HG03066 (cell line): ENCODE results near the gene TLK2.

Source experiments
- ATAC-seq: cut with Tn5 transposase; IDR thresholded peaks from one replicate; pipeline ENCODE4 v1.9.1; 2021; ENCODE audit warnings: low read depth; ENCODE audit not compliant: unreplicated experiment

TLK2 gene

DNA sequence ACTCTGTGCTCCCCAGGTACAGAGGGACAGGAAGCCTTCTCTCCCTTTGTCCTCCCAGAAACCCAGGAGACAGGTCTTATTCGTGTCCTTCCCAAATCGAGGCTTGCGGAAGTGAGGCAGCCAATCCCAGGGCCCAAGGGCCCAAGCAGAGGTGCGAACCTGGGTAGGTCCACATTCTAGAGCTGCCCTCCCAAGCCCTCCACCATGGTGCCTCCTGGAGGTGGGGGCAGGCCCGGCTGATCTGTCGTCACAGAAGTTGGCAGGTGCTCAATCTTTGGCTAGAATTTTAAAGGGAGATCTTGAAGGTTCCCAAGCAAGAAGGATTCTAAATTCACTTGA, 170.3 kb downstream of the TLK2 start:
- no peak for ATAC-seq

GRCh38 chr17:62649570-62649969, 170.9 kb downstream of the TLK2 start:
- no peak for ATAC-seq

- ATAC-seq: no peak
Measured at GRCh38 chr17:62650587-62650986, 172.0 kb downstream of the TLK2 start.

- ATAC-seq: no peak
Measured at GRCh38 chr17:62652251-62653001, 173.8 kb downstream of the TLK2 start.

- peak; percentile 73 for ATAC-seq
Measured at GRCh38 chr17:62653002-62653825, 174.6 kb downstream of the TLK2 start.

DNA sequence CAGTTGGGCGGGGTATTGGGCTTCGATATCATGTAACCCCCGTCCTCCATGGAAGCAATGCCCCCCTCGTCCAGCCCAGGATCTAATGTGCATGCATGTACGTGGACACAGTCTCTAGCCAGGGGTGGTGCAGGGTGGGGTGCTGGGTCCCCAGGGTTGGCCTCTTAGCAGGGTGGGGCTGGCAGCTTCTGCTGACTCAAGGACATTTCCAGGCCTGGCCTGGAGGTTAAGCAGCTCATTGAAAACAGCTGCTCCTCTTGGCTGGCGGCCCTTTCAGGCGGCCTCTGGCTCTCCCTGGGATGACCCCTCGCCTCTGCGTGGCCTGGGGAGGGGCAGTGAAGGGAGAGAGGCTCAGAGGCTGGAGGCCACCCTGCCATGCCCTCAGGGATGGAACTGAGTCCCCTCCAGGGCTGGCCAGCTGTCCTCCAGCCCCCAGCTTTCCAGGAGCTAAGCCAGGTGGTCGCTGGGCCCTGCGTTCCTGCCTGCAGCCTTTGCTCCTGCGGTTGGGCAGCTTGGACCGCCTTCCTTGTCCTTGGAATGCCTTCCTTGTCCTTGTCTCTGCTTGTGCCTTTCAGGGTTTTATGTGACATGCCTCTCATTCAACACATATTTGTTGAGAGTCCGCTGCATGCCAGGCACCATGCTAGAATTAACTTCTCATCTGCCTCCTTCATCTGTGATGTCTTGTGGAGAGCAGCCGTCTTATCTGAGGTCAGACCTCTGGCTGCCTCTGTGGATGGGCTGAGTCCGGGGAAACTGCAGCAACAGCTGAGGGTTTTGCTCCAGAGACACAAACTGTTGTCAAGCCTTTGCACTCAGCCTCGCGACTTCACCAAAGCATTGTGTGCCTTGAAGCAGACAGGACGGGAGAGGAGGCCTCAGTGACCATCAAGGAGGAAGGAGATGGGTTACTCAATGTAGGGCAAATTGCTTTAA, 175.5 kb downstream of the TLK2 start:
- no peak for ATAC-seq

GRCh38 chr17:62655656-62656055, 177.0 kb downstream of the TLK2 start:
- ATAC-seq: no peak

DNA sequence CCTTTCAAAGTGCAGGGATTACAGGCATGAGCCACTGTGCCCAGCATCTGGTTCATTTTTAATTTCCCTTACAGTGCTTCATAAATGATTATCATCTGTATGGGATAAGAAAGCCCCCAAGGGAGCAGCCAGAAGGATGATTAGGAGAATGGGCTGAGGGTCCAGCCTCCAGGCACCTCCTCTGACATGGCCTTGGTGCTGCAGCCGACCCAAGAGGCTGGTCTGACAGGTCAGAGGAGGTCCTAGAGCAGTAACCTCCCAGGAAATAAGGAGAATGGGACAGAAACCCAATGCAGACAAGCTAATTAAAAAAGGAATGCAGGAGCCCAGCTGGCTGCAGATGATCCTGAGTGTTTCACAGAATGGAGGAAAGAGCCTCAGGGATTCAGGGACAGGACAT, 177.8 kb downstream of the TLK2 start:
- no peak for ATAC-seq

GRCh38 chr17:62657145-62657665, 178.6 kb downstream of the TLK2 start:
- no peak for ATAC-seq

DNA sequence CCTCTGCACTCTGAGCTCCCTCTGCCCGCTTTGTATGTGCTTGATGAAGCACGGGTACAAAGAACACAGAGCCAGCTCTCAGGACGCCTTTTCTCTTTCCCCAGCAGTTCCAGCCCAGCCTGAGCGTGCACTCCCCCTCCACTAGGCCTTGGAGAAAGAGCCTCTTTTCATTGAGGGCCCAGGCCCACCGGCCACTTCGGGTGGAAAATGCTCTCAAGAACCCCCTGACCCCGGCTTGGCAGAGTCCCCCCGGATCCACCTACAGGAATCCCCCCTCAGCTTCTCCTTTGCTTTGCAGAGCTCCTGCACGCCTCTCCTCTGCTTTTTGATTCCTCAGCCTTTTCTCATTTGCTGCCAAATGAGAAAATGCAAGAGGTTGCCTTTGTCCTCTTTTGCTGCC, 179.1 kb downstream of the TLK2 start:
- ATAC-seq: no peak

- ATAC-seq: no peak
Measured at GRCh38 chr17:62658136-62658920, 179.7 kb downstream of the TLK2 start.

DNA sequence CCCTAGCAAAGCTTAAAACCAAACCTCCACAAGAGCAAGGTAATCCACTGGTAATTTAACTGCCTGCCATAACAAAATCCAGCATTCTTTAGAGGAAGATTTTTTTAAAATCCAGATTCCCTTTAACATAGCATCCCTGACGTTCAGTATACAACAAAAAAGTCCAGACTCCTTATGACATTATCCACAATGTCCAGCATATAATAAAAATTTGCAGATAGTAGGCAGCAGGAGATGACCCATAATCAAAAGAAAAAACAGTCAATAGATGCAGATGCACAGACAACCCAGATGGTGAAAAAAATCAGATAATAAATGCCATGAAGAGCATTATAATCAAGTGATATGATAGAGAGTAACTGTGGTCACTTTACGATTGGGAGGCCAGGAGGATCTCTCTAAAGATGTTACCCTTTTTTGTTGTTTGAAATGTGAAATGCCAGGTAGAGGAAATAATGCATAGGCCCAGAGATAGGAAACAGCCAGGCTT, 182.0 kb downstream of the TLK2 start:
- ATAC-seq: no peak

- ATAC-seq: no peak
Measured at GRCh38 chr17:62661337-62661736, 182.7 kb downstream of the TLK2 start.

GRCh38 chr17:62662855-62663254, 184.2 kb downstream of the TLK2 start:
- ATAC-seq: no peak
